ENCODE measurements around the gene ABCC1. TPM values are rescaled to one million over a fixed set of nuclear protein-coding genes. Genes with fewer than 3 reads are reported as not detected.

The ABCC1 gene
- 10 to 100 TPM; 33.4 to 87.7 TPM for total RNA-seq

DNA sequence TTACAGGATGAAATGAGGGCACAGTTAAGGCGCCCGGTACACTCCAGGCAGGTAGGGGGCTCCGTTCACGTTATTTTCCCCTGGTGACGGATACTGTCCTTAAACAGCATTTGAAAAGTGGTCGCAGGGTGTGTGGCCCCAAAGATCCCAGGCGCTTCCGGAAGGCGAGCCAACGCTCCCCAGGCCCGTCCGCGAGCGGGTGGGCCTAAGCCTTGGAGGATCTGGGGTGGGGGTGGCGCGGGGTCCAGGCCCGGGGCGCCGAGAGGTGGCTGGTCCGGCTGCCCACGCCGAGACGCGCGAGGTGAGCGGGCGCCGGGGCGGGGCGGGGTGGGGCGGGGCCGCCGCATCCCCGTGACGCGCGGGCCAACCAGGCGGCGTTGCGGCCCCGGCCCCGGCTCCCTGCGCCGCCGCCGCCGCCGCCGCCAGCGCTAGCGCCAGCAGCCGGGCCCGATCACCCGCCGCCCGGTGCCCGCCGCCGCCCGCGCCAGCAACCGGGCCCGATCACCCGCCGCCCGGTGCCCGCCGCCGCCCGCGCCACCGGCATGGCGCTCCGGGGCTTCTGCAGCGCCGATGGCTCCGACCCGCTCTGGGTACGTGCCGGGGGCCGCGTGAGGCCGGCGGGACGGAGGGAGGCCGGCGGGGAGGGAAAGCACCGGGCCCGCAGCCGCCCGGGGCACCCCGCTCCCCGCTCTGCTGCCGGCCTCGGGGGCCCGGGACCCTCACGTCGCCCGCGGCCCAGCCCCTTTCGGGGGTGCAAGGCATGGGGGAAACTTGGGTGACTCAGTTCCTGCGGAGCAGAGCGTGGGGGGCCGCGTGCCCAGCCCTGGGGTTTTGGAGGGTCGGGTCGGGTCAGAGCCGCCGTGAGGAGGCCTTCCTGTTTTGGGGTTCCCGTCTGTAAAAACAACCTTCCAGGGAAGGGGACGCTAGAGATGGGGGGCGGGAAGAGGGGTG is at the start of gene ABCC1:
Gene ABCC1 (plus strand): TSS at position 407 of the 951 bp plus-strand sequence. CDS start 136 bp downstream, at position 543.
- TF ChIP-seq, protein P1, sequence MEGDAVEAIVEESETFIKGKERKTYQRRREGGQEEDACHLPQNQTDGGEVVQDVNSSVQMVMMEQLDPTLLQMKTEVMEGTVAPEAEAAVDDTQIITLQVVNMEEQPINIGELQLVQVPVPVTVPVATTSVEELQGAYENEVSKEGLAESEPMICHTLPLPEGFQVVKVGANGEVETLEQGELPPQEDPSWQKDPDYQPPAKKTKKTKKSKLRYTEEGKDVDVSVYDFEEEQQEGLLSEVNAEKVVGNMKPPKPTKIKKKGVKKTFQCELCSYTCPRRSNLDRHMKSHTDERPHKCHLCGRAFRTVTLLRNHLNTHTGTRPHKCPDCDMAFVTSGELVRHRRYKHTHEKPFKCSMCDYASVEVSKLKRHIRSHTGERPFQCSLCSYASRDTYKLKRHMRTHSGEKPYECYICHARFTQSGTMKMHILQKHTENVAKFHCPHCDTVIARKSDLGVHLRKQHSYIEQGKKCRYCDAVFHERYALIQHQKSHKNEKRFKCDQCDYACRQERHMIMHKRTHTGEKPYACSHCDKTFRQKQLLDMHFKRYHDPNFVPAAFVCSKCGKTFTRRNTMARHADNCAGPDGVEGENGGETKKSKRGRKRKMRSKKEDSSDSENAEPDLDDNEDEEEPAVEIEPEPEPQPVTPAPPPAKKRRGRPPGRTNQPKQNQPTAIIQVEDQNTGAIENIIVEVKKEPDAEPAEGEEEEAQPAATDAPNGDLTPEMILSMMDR (IDR thresholded peaks at IDR 0.05), result peak in 2 of 4 experiments; percentile 4 to 20
- no peak for TF ChIP-seq POLR2AphosphoS5 (IDR thresholded peaks at IDR 0.05)
- DNase-seq (ENCODE audit: low spot score), result peak; percentile 40
- Histone ChIP-seq H3K36me3 (no peaks in the 10 kb centered on the region), H3K27me3 (replicated peaks; ENCODE audit: insufficient read depth) (no peaks in the 10 kb centered on the region), H3K4me3 (peak within 1 kb of the TSS; percentile 71 to 87), H3K27ac (peak within 1 kb of the TSS; percentile 85 to 90), H3K4me1 (replicated peaks) (peaks cover 13% of the 10 kb centered on the region), H3K9me3 (no peaks in the 10 kb centered on the region)
- under 1% methylated on average over 67 of the region's 112 CpGs for WGBS
- intact Hi-C loops (cut with DNase I), result loop anchor here (5.0 to 10.0 kb wide), 3 partner anchors 48 to 115 kb away; no protein-coding TSS in a partner anchor

DNA sequence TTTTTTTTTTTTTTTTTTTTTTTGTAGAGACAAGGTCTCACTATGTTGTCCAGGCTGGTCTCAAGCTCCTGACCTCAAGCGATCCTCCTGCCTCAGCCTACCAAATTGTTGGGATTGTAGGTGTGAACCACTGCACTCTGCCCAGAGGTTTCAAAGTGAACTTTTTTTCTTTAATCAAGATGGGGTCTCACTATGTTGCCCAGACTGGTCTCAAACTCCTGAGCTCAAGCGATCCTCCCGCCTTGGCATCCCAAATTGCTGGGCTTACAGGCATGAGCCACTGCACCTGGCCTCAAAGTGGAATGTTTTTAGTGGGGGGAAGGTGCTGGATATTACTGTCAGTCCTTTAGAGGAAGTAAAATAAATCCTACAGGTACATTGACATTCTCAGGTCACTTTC is 49.1 kb upstream of the ABCC1 start:
- H3K27me3 ChIP-seq (replicated peaks; ENCODE audit: insufficient read depth), result no peaks in the 10 kb centered on the region
- DNase-seq (ENCODE audit: low spot score), result no peak
- H3K4me3 ChIP-seq, result no peak overlapping the region
- no peak overlapping the region for H3K27ac ChIP-seq
- H3K36me3 ChIP-seq, result no peaks in the 10 kb centered on the region
- intact Hi-C loops (cut with DNase I), result no loop called here
- WGBS, result 95% methylated on average over 3 of the region's 3 CpGs
- H3K9me3 ChIP-seq, result no peaks in the 10 kb centered on the region
- peaks cover 7% of the 10 kb centered on the region for H3K4me1 ChIP-seq (replicated peaks)
- TF ChIP-seq POLR2A (IDR thresholded peaks at IDR 0.05) (no peak), POLR2AphosphoS5 (IDR thresholded peaks at IDR 0.05) (no peak)
- TF ChIP-seq, protein P1 (IDR thresholded peaks at IDR 0.05), result no peak

DNA sequence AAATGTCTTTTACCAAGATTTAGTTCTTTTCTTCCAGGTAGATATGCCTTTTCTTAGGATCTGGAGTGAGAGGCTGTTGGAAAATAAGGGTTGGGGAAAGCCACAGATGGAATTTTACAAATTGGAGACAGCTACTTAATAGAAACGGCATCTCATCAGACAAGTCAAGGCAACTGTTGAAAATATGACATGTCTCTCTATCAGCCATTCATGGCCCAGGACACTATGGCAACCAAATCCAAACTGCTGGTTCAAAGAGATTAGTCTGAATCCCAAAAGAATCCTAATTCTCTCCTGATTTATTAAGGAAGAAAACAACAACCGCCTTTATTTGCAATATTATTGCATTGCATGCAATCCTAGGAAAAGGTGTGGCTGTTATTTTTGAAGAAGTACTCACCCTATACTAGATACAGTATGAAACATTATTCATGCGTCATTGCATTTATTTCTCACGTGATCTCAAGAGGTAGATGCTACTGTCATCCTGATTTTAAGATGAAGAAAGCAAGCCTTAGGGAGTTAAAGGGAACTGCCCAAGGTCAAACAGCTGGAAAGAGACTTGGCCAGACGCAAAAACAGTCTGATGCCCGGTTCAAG is 48.4 kb upstream of the ABCC1 start:
- peaks cover 7% of the 10 kb centered on the region for H3K4me1 ChIP-seq (replicated peaks)
- H3K27me3 ChIP-seq (replicated peaks; ENCODE audit: insufficient read depth), result no peaks in the 10 kb centered on the region
- no peak overlapping the region for H3K4me3 ChIP-seq
- intact Hi-C loops (cut with DNase I), result no loop called here
- TF ChIP-seq POLR2A (IDR thresholded peaks at IDR 0.05) (no peak), POLR2AphosphoS5 (IDR thresholded peaks at IDR 0.05) (no peak)
- TF ChIP-seq, protein P1 (IDR thresholded peaks at IDR 0.05), result no peak
- no peaks in the 10 kb centered on the region for H3K9me3 ChIP-seq
- no peak for DNase-seq (ENCODE audit: low spot score)
- WGBS, result 73% methylated on average over 6 of the region's 6 CpGs
- H3K36me3 ChIP-seq, result no peaks in the 10 kb centered on the region
- H3K27ac ChIP-seq, result no peak overlapping the region

DNA sequence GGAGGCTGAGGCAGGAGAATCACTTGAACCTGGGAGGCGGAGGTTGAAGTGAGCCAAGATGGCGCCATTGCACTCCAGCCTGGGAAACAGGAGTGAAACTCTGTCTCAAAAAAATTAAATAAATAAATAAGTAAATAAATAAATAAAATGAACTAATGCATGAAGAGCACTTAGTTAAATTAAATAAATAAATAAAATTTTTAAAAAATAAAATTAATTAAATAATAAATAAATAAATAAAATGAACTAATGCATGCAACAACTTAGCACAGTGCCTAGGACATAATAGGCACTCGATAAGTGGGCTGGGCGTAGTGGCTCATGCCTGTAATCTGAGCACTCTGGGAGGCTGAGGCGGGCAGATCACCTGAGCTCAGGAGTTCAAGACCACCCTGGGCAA is 45.5 kb upstream of the ABCC1 start:
- intact Hi-C loops (cut with DNase I), result no loop called here
- H3K27me3 ChIP-seq (replicated peaks; ENCODE audit: insufficient read depth), result no peaks in the 10 kb centered on the region
- DNase-seq (ENCODE audit: low spot score), result no peak
- no peaks in the 10 kb centered on the region for H3K9me3 ChIP-seq
- no peaks in the 10 kb centered on the region for H3K36me3 ChIP-seq
- TF ChIP-seq, protein P1 (IDR thresholded peaks at IDR 0.05), result no peak
- no peak for TF ChIP-seq POLR2A (IDR thresholded peaks at IDR 0.05)
- TF ChIP-seq POLR2AphosphoS5 (IDR thresholded peaks at IDR 0.05), result no peak
- no peak overlapping the region for H3K4me3 ChIP-seq
- H3K27ac ChIP-seq, result no peak overlapping the region
- H3K4me1 ChIP-seq (replicated peaks), result peaks cover 7% of the 10 kb centered on the region
- 94% methylated on average over 5 of the region's 5 CpGs for WGBS
